ENCODE measurements around the gene NR4A3. TPM values are rescaled to one million over a fixed set of nuclear protein-coding genes. Genes with fewer than 3 reads are reported as not detected.

NR4A3 gene
- polyA plus RNA-seq, 2 of the 4 experiments (the other 2 are of a cell fraction) = 1.6 to 2.0 TPM

GRCh38 chr9:99819123-99819855 is 2.4 kb upstream of the NR4A3 start (continued):
- TF ChIP-seq, protein P1, sequence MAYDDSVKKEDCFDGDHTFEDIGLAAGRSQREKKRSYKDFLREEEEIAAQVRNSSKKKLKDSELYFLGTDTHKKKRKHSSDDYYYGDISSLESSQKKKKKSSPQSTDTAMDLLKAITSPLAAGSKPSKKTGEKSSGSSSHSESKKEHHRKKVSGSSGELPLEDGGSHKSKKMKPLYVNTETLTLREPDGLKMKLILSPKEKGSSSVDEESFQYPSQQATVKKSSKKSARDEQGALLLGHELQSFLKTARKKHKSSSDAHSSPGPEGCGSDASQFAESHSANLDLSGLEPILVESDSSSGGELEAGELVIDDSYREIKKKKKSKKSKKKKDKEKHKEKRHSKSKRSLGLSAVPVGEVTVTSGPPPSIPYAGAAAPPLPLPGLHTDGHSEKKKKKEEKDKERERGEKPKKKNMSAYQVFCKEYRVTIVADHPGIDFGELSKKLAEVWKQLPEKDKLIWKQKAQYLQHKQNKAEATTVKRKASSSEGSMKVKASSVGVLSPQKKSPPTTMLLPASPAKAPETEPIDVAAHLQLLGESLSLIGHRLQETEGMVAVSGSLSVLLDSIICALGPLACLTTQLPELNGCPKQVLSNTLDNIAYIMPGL (CRISPR knock-in tag; IDR thresholded peaks at IDR 0.05; ENCODE audit: borderline replicate concordance) = peak; percentile 75; the same call in 1 of the 2 replicates
- TF ChIP-seq PHF8 (IDR thresholded peaks at IDR 0.05; ENCODE audit: borderline replicate concordance, low read depth) = peak; percentile 95

GRCh38 chr9:99819856-99820684 is 1.6 kb upstream of the NR4A3 start:
- 2% methylated on average over 39 of the region's 81 CpGs for WGBS (ENCODE audit: missing lambda C conversion rate)
- FAIRE-seq (no peak), ATAC-seq (peak; percentile 40 to 59), DNase-seq (ENCODE audit: low read depth in 1 of 2, low spot score in 1 of 2) (peak; percentile 78 to 95)
- H3K27ac ChIP-seq = peak overlapping the region; percentile 87 to 97
- peaks cover 12% of the 10 kb centered on the region; the same call in 2 of the 3 replicates for H3K4me1 ChIP-seq
- POLR2A ChIA-PET = interaction anchor here (0.9 to 1.2 kb wide), 3 partner anchors 87 to 598 kb away, joined by 3 to 7 read pairs (median 4); partner anchors contain the start of genes ALG2 and SEC61B
- CTCF ChIA-PET = interaction anchor here (0.6 kb wide), 1 partner anchor 18 kb away, joined by 3 read pairs; no protein-coding TSS in a partner anchor
- H3K4me3 ChIP-seq = peak overlapping the region; percentile 67
- H3K9me3 ChIP-seq = no peaks in the 10 kb centered on the region
- 0 out of 2 replicates have a peak, but pooled peaks have one; percentile 13 for TF ChIP-seq MAZ (IDR thresholded peaks at IDR 0.05; ENCODE audit: borderline replicate concordance, low read depth, low read length)
- peak; percentile 36 to 73; a peak in 3 of 5 replicates for TF ChIP-seq EP300 (IDR thresholded peaks at IDR 0.05)
- TF ChIP-seq BCL3 (IDR thresholded peaks at IDR 0.05) = peak; percentile 25; the same call in 1 of the 3 replicates
- TF ChIP-seq FOSB (CRISPR knock-in tag; IDR thresholded peaks at IDR 0.05) = peak; percentile 76; the same call in 1 of the 2 replicates
- no peak for TF ChIP-seq FOSL2 (IDR thresholded peaks at IDR 0.05)
- peak; percentile 61 for TF ChIP-seq FOSL2 (CRISPR knock-in tag; IDR thresholded peaks at IDR 0.05)
- no peak for TF ChIP-seq EHMT2 (IDR thresholded peaks at IDR 0.05; ENCODE audit: low read depth)
- peak; percentile 76; the same call in 1 of the 2 replicates for TF ChIP-seq HOXB5 (CRISPR knock-in tag; IDR thresholded peaks at IDR 0.05)
- TF ChIP-seq CBX2 (IDR thresholded peaks at IDR 0.05; ENCODE audit: borderline replicate concordance, low read depth) = no peak
- TF ChIP-seq CTCF (IDR thresholded peaks at IDR 0.05) = peak; percentile 2; the same call in 1 of the 3 replicates
- no peak for TF ChIP-seq BHLHE40 (IDR thresholded peaks at IDR 0.05; ENCODE audit: low read depth, low read length)
- TF ChIP-seq FOXS1 (CRISPR knock-in tag; IDR thresholded peaks at IDR 0.05) = no peak
- TF ChIP-seq HEYL (CRISPR knock-in tag; IDR thresholded peaks at IDR 0.05) = no peak
- TF ChIP-seq, protein P2, sequence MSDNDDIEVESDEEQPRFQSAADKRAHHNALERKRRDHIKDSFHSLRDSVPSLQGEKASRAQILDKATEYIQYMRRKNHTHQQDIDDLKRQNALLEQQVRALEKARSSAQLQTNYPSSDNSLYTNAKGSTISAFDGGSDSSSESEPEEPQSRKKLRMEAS (IDR thresholded peaks at IDR 0.05) = peak; percentile 70
- peak; percentile 65 to 84; a peak in 2 of 5 replicates for TF ChIP-seq JUN (IDR thresholded peaks at IDR 0.05)
- TF ChIP-seq GATA3 (IDR thresholded peaks at IDR 0.05; ENCODE audit: borderline replicate concordance) = peak; percentile 69
- H3K4me2 ChIP-seq = peak overlapping the region; percentile 86
